K562 (cell line): ENCODE measurements around the gene PLEKHM3. TPM values are rescaled to one million over a fixed set of nuclear protein-coding genes. Genes with fewer than 3 reads are reported as not detected.

Source experiments
- ATAC-seq: fragments of 200-7000 bp; cut with Tn5 transposase; 3 replicates; pipeline ENCODE4 v1.9.1; 2020; ENCODE audit warnings: moderate library complexity
- BruUV-seq: library from RNA; stranded (reverse); fragments of 400-500 nt; replicated peaks from 2 replicates; lab custom pipeline; 2021; lab: Mats Ljungman, UMichigan
- CTCF ChIA-PET: fragments of 300-600 bp; formaldehyde crosslinking; extraction: SDS; loops from one replicate; lab custom pipeline; 2021; ENCODE audit warnings: low intra/inter-chr PET ratio; lab: Yijun Ruan, JAX
- POLR2A ChIA-PET: fragments of 300-600, 350-650 bp; sonication (Branson Sonifier 250); formaldehyde crosslinking; extraction: SDS; loops from one replicate; lab custom pipeline; 2021; ENCODE audit warnings: antibody characterized with exemption, inconsistent platforms; lab: Yijun Ruan, JAX
- DNase-seq, 4 experiments: peaks; one replicate each; pipeline versions ENCODE4 v3.0.0 to v3.0.0-alpha.2; 2011 to 2018; ENCODE audit warnings: low spot score in 3 of 4, mixed read lengths in 3 of 4; ENCODE audit errors: extremely low read depth in 1 of 4
- FAIRE-seq: peaks from 2 replicates; lab custom pipeline; 2011; peaks lifted over from hg19 to GRCh38; lab: Jason Lieb, UNC
- H2AFZ ChIP-seq: 2 replicates; pipeline ENCODE4 v1.6.0; 2011; ENCODE audit warnings: low read depth, low read length, control low read depth, inconsistent platforms
- H3K27ac ChIP-seq: fragments of 200-600 bp; 3 replicates; pipeline ENCODE4 v1.8.0; 2011; ENCODE audit warnings: low read depth, mild to moderate bottlenecking, control low read depth, inconsistent platforms, low read length, moderate library complexity, mixed read lengths; ENCODE audit errors: extremely low read depth
- H3K27me3 ChIP-seq, 2 experiments: fragments of 300-600 bp in 1 of 2; 2 replicates in 1 of 2; 3 replicates in 1 of 2; pipeline versions ENCODE4 v1.6.0 to v1.8.0; 2011; ENCODE audit warnings: inconsistent platforms in 2 of 2, low read length in 2 of 2, mild to moderate bottlenecking in 1 of 2, mixed read lengths in 1 of 2, moderate library complexity in 1 of 2; ENCODE audit not compliant: control insufficient read depth in 2 of 2, insufficient read depth in 2 of 2
- H3K36me3 ChIP-seq: fragments of 300-600 bp; 3 replicates; pipeline ENCODE4 v1.8.0; 2011; ENCODE audit warnings: mild to moderate bottlenecking, low read length, inconsistent platforms; ENCODE audit not compliant: control insufficient read depth, insufficient read depth
- H3K4me1 ChIP-seq, 2 experiments: fragments of 200-600 bp in 1 of 2; replicated peaks in 1 of 2; 2 replicates in 1 of 2; 3 replicates in 1 of 2; pipeline versions ENCODE4 v1.5.1 to v1.8.0; 2011; ENCODE audit warnings: inconsistent platforms in 2 of 2, low read length in 2 of 2, mild to moderate bottlenecking in 1 of 2, mixed read lengths in 1 of 2, moderate library complexity in 1 of 2; ENCODE audit not compliant: control insufficient read depth in 2 of 2, insufficient read depth in 2 of 2
- H3K4me2 ChIP-seq: 2 replicates; pipeline ENCODE4 v1.6.1; 2011; ENCODE audit warnings: low read length, control low read depth, inconsistent platforms, mixed read lengths; ENCODE audit not compliant: insufficient read depth
- H3K4me3 ChIP-seq: fragments of 200-600 bp; sonication (generic), shearing (Covaris generic); 2 replicates; pipeline ENCODE4 v1.5.1; 2016; ENCODE audit warnings: control low read depth, inconsistent platforms
- H3K79me2 ChIP-seq: fragments of 200-600 bp; 3 replicates; pipeline ENCODE4 v1.8.0; 2011; ENCODE audit warnings: low read length, inconsistent platforms; ENCODE audit not compliant: control insufficient read depth, insufficient read depth
- H3K9ac ChIP-seq, 2 experiments: 2 replicates each; pipeline versions ENCODE4 v1.6.0 to v1.6.1; 2011; ENCODE audit warnings: low read depth in 2 of 2, low read length in 2 of 2, control low read depth in 1 of 2, inconsistent platforms in 1 of 2, mild to moderate bottlenecking in 1 of 2, mixed read lengths in 1 of 2; ENCODE audit not compliant: insufficient read depth in 1 of 2
- H3K9me1 ChIP-seq: one replicate; pipeline ENCODE4 v1.6.0; 2011; ENCODE audit warnings: inconsistent platforms, mild to moderate bottlenecking, low read length, moderate library complexity; ENCODE audit not compliant: control insufficient read depth, insufficient read depth
- H3K9me3 ChIP-seq: replicated peaks from 2 replicates; pipeline ENCODE4 v1.5.1; 2011; ENCODE audit warnings: low read depth, low read length, inconsistent platforms; ENCODE audit not compliant: control insufficient read depth, insufficient read depth
- H4K20me1 ChIP-seq: replicated peaks from 2 replicates; pipeline ENCODE4 v1.6.1; 2011; ENCODE audit warnings: low read length, inconsistent platforms, mixed read lengths; ENCODE audit not compliant: control insufficient read depth, insufficient read depth
- JUND ChIP-seq, 2 experiments: IDR thresholded peaks; 2 replicates in 1 of 2; 3 replicates in 1 of 2; pipeline ENCODE4 v1.6.1; 2011; ENCODE audit warnings: borderline replicate concordance in 2 of 2, low read depth in 2 of 2, low read length in 2 of 2, improper control_type of control experiment in 1 of 2, missing biosample characterization in 1 of 2, missing genetic modification characterization in 1 of 2, missing genetic modification reagents in 1 of 2
- OTX1 ChIP-seq: fragments of 450-650 bp; formaldehyde crosslinking; IDR thresholded peaks from 2 replicates; pipeline ENCODE4 v1.4.0; 2022; ENCODE audit warnings: mild to moderate bottlenecking
- PURB ChIP-seq: sonication (generic); formaldehyde crosslinking; IDR thresholded peaks from 2 replicates; pipeline ENCODE4 v1.9.0; 2021; ENCODE audit warnings: low read depth, mild to moderate bottlenecking, missing genetic modification reagents
- SAFB2 ChIP-seq: fragments of 200-400 bp; formaldehyde crosslinking; IDR thresholded peaks from 2 replicates; pipeline ENCODE4 v1.6.1; 2018; ENCODE audit warnings: borderline replicate concordance, low read length, low read depth, moderate library complexity; ENCODE audit not compliant: severe bottlenecking
- SMAD3 ChIP-seq: fragments of 450-650 bp; formaldehyde crosslinking; conservative IDR thresholded peaks from 2 replicates; pipeline ENCODE4 v1.4.0; 2020; ENCODE audit warnings: mild to moderate bottlenecking
- ZEB2 ChIP-seq: fragments of 450-650 bp; IDR thresholded peaks from 2 replicates; pipeline ENCODE4 v1.6.1; 2016
- ZNF444 ChIP-seq: fragments of 250-450 bp; sonication (Bioruptor Pico); IDR thresholded peaks from 2 replicates; pipeline ENCODE4 v1.4.0; 2020; ENCODE audit warnings: mild to moderate bottlenecking, moderate library complexity
- ZNF668 ChIP-seq: fragments of 250-450 bp; sonication (Bioruptor Pico); IDR thresholded peaks from 2 replicates; pipeline ENCODE4 v1.8.0; 2022; ENCODE audit warnings: mild to moderate bottlenecking, inconsistent platforms
- WGBS: fragments of 100-300 bp; shearing (Covaris generic); methylation state at CpG from one replicate; pipeline ENCODE4 v1.1.6; 2016; ENCODE audit warnings: low coverage, mixed read lengths; ENCODE audit not compliant: insufficient coverage; ENCODE audit errors: missing lambda C conversion rate; 5-methylcytosine and 5-hydroxymethylcytosine counted together
- in situ Hi-C: fragments of 300-500 bp; cut with MboI; formaldehyde crosslinking; loops from 4 replicates; pipeline ENCODE4 v1.15.0; 2018; ENCODE audit warnings: inconsistent platforms, mixed read lengths
- intact Hi-C: fragments of 100-400 bp; cut with micrococcal nuclease; formaldehyde crosslinking; loops from 2 replicates; pipeline ENCODE4 v1.14.2; 2022
- polyA plus RNA-seq, 8 experiments: library from polyadenylated mRNA; depleted of rRNA in 4 of 8; stranded (reverse) in 5 of 8; unstranded in 3 of 8; fragments of >200 nt; fragmentation: Nextera tagmentation in 2 of 8; fragmentation: Illumina TruSeq in 1 of 8; extraction: Ambion mirVana in 2 of 8; extraction: Trizol in 1 of 8; gene quantifications; 2 replicates each; pipeline versions ENCODE4 v1.2.1 to v1.2.3, GENCODE V29; 2011 to 2014; ENCODE audit warnings: inconsistent platforms in 1 of 8, missing spikeins in 1 of 8
- total RNA-seq, 7 experiments: library from RNA; depleted of rRNA in 6 of 7; stranded (reverse); fragments of >200 nt in 6 of 7; fragmentation: Illumina TruSeq in 2 of 7; extraction: Trizol in 2 of 7; gene quantifications; 2 replicates each; pipeline versions ENCODE4 v1.2.1 to v1.2.3, GENCODE V29; 2011 to 2021; ENCODE audit warnings: low replicate concordance in 1 of 7
- TF ChIP-seq, protein P1 (sequence below): fragments of 450-650 bp; IDR thresholded peaks from 2 replicates; pipeline ENCODE4 v1.7.0; 2016; ENCODE audit warnings: borderline replicate concordance
- TF ChIP-seq, protein P2 (sequence below): sonication (generic); formaldehyde crosslinking; IDR thresholded peaks from 2 replicates; pipeline ENCODE4 v1.5.0; 2020; ENCODE audit warnings: missing genetic modification reagents

Gene PLEKHM3
- total and polyA plus RNA-seq, 9 of the 15 experiments (the other 6 are each of a cell fraction or from before 2014, with no cell fraction given): 0.24 to 1.6 (median 1.0) TPM

DNA sequence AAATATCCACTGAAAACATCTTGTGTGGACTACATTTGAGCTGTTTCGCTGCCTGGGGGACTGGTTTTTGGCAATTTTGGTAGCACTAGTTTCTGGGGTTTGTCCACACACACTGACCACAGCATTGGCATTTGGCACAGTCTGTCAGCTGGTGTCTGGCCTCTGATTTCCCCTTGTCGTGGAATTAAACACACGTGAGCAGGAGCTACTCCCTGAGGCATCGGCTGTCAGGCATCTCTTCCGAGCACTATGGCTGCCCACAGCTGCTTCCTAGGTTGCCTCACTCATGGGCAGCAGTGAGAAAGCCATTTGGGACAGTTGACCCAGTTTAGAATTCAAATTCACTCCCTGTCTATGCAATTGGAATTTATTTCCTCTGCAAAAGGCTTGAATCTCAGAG lies 208.8 kb downstream of the PLEKHM3 start:
- Histone ChIP-seq H2AFZ (no peak overlapping the region), H3K4me2 (no peak overlapping the region), H3K4me1 (peaks cover 0 to 8% of the 10 kb centered on the region in 2 experiments; a peak in 2 of 5 replicates), H4K20me1 (no peaks in the 10 kb centered on the region), H3K9ac (no peak overlapping the region; a peak in 1 of 4 replicates), H3K79me2 (no peaks in the 10 kb centered on the region), H3K27me3 (no peaks in the 10 kb centered on the region), H3K27ac (no peak overlapping the region), H3K36me3 (no peaks in the 10 kb centered on the region), H3K9me1 (no peaks in the 10 kb centered on the region), H3K9me3 (no peaks in the 10 kb centered on the region), H3K4me3 (no peak overlapping the region)
- in situ Hi-C loops: no loop called here
- intact Hi-C loops: no loop called here
- ChIA-PET POLR2A (interaction anchor here (2.2 kb wide), 1 partner anchor 10 kb away, joined by 5 read pairs; no protein-coding TSS in a partner anchor), CTCF (no interaction called here)
- no peak for FAIRE-seq
- BruUV-seq: no TSS peak
- 56% methylated on average over 4 of the region's 5 CpGs for WGBS
- no peak for DNase-seq
- ATAC-seq: no peak
- no peak for TF ChIP-seq ZNF444 (CRISPR knock-in tag)
- no peak for TF ChIP-seq SAFB2

DNA sequence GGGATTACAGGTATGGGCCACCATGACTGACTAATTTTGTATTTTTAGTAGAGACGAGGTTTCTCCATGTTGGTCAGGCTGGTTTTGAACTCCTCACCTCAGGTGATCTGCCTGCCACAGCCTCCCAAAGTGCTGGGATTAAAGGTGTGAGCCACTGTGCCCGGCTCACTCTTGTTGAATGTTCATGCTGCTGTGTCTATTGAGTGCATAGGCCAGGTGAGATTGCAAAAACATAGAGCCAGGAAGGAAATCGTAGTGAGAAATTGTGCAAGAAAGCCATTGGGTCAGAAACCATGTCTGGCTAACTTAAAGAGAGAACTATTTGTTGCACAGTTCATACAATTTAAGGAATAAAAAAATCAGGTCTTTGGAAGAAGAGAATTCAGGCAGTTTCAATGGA lies 210.1 kb downstream of the PLEKHM3 start:
- peaks cover 0 to 10% of the 10 kb centered on the region in 2 experiments; a peak in 3 of 5 replicates for H3K4me1 ChIP-seq
- ATAC-seq (no peak), DNase-seq (no peak), FAIRE-seq (no peak)
- WGBS: 47% methylated on average over 3 of the region's 3 CpGs
- no TSS peak for BruUV-seq
- H3K9ac ChIP-seq: no peak overlapping the region
- H2AFZ ChIP-seq: no peak overlapping the region
- in situ Hi-C loops (no loop called here), intact Hi-C loops (no loop called here)
- H3K36me3 ChIP-seq: no peaks in the 10 kb centered on the region
- ChIA-PET POLR2A (no interaction called here), CTCF (no interaction called here)
- no peak for TF ChIP-seq SMAD3 (CRISPR knock-in tag)
- TF ChIP-seq OTX1 (CRISPR knock-in tag): no peak
- TF ChIP-seq, protein P1, sequence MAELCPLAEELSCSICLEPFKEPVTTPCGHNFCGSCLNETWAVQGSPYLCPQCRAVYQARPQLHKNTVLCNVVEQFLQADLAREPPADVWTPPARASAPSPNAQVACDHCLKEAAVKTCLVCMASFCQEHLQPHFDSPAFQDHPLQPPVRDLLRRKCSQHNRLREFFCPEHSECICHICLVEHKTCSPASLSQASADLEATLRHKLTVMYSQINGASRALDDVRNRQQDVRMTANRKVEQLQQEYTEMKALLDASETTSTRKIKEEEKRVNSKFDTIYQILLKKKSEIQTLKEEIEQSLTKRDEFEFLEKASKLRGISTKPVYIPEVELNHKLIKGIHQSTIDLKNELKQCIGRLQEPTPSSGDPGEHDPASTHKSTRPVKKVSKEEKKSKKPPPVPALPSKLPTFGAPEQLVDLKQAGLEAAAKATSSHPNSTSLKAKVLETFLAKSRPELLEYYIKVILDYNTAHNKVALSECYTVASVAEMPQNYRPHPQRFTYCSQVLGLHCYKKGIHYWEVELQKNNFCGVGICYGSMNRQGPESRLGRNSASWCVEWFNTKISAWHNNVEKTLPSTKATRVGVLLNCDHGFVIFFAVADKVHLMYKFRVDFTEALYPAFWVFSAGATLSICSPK: no peak
- no peak for TF ChIP-seq ZEB2
- no peak for TF ChIP-seq ZNF668 (CRISPR knock-in tag)
- TF ChIP-seq JUND (IDR thresholded peaks at IDR 0.05; ENCODE audit: borderline replicate concordance, low read depth, low read length): no peak
- TF ChIP-seq JUND (tag; IDR thresholded peaks at IDR 0.05; ENCODE audit: borderline replicate concordance, low read depth, low read length): no peak
- TF ChIP-seq, protein P2, sequence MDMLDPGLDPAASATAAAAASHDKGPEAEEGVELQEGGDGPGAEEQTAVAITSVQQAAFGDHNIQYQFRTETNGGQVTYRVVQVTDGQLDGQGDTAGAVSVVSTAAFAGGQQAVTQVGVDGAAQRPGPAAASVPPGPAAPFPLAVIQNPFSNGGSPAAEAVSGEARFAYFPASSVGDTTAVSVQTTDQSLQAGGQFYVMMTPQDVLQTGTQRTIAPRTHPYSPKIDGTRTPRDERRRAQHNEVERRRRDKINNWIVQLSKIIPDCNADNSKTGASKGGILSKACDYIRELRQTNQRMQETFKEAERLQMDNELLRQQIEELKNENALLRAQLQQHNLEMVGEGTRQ (CRISPR knock-in tag): no peak
- no peak for TF ChIP-seq PURB (CRISPR knock-in tag)
- H3K4me3 ChIP-seq: no peak overlapping the region
- no peaks in the 10 kb centered on the region for H3K9me1 ChIP-seq
- H3K27me3 ChIP-seq: no peaks in the 10 kb centered on the region
- no peak overlapping the region for H3K4me2 ChIP-seq
- H3K27ac ChIP-seq: no peak overlapping the region
- H3K79me2 ChIP-seq: no peaks in the 10 kb centered on the region
- H4K20me1 ChIP-seq: no peaks in the 10 kb centered on the region
- no peaks in the 10 kb centered on the region for H3K9me3 ChIP-seq
